CD8-positive, alpha-beta memory T cell (primary cell): ENCODE data around the gene PWP2. TPM values are rescaled to one million over a fixed set of nuclear protein-coding genes. Genes with fewer than 3 reads are reported as not detected.

Experiments used
- CTCF ChIA-PET: fragments of 350-600 bp; sonication (Branson Sonifier 250); formaldehyde crosslinking; loops from one replicate; lab custom pipeline; 2021; ENCODE audit warnings: antibody characterized with exemption; lab: Charles Lee
- POLR2A ChIA-PET: fragments of 350-600 bp; sonication (Branson Sonifier 250); formaldehyde crosslinking; loops from one replicate; lab custom pipeline; 2021; ENCODE audit warnings: antibody characterized with exemption; lab: Charles Lee
- DNase-seq, 5 donors: peaks; one replicate each; pipeline versions ENCODE4 v3.0.0 to v3.0.0-alpha.2; 2020 to 2022; ENCODE audit warnings: mixed read lengths in 1 of 5
- H3K27ac ChIP-seq: one replicate; pipeline ENCODE4 v1.7.0; 2013; ENCODE audit warnings: low read depth, mild to moderate bottlenecking, low read length, moderate library complexity
- H3K27me3 ChIP-seq: 2 replicates; pipeline ENCODE4 v1.7.0; 2013; ENCODE audit warnings: low read length, mild to moderate bottlenecking; ENCODE audit not compliant: insufficient read depth, poor library complexity, severe bottlenecking
- H3K36me3 ChIP-seq: 2 replicates; pipeline ENCODE4 v1.7.0; 2013; ENCODE audit warnings: mild to moderate bottlenecking, low read length, moderate library complexity; ENCODE audit not compliant: insufficient read depth
- H3K4me1 ChIP-seq: 2 replicates; pipeline ENCODE4 v1.7.0; 2013; ENCODE audit warnings: mild to moderate bottlenecking, low read length, moderate library complexity; ENCODE audit not compliant: insufficient read depth
- H3K4me3 ChIP-seq: 2 replicates; pipeline ENCODE4 v1.7.0; 2013; ENCODE audit warnings: mild to moderate bottlenecking, low read length
- H3K9me3 ChIP-seq: 2 replicates; pipeline ENCODE4 v1.7.0; 2013; ENCODE audit warnings: mild to moderate bottlenecking, low read length
- H3K27ac Mint-ChIP-seq, 8 donors: one replicate each; pipeline ENCODE4 v1.8.0; 2020 to 2021; ENCODE audit warnings: mixed read lengths in 8 of 8, mild to moderate bottlenecking in 6 of 8, inconsistent platforms in 3 of 8, moderate library complexity in 3 of 8
- H3K27me3 Mint-ChIP-seq, 2 donors: one replicate each; pipeline ENCODE4 v1.8.0; 2020 to 2021; ENCODE audit warnings: mixed read lengths in 2 of 2, mild to moderate bottlenecking in 1 of 2, moderate library complexity in 1 of 2
- H3K36me3 Mint-ChIP-seq, 3 donors: one replicate each; pipeline ENCODE4 v1.8.0; 2020 to 2021; ENCODE audit warnings: mixed read lengths in 3 of 3, inconsistent platforms in 1 of 3, mild to moderate bottlenecking in 1 of 3
- H3K4me1 Mint-ChIP-seq, 3 donors: one replicate each; pipeline ENCODE4 v1.8.0; 2020 to 2021; ENCODE audit warnings: mixed read lengths in 3 of 3, inconsistent platforms in 1 of 3, mild to moderate bottlenecking in 1 of 3
- H3K4me3 Mint-ChIP-seq, 7 donors: one replicate each; pipeline ENCODE4 v1.8.0; 2020 to 2021; ENCODE audit warnings: mixed read lengths in 7 of 7, mild to moderate bottlenecking in 6 of 7, moderate library complexity in 4 of 7, inconsistent platforms in 2 of 7
- H3K9me3 Mint-ChIP-seq, 5 donors: one replicate each; pipeline ENCODE4 v1.8.0; 2020 to 2022; ENCODE audit warnings: mixed read lengths in 5 of 5, mild to moderate bottlenecking in 3 of 5, moderate library complexity in 2 of 5, inconsistent platforms in 1 of 5
- polyA plus RNA-seq: library from polyadenylated mRNA; unstranded; fragments of 300-500 nt; fragmentation: Illumina TruSeq; gene quantifications from one replicate; pipeline ENCODE4 v1.2.3, GENCODE V29; 2021
- total RNA-seq, 2 experiments: library from RNA; stranded (reverse); gene quantifications; one replicate each; pipeline ENCODE4 v1.2.3, GENCODE V29; 2021

Gene PWP2
- total and polyA plus RNA-seq, 3 experiments from 2014 or later = 10.4 to 15.5 (median 13.2) TPM

DNA sequence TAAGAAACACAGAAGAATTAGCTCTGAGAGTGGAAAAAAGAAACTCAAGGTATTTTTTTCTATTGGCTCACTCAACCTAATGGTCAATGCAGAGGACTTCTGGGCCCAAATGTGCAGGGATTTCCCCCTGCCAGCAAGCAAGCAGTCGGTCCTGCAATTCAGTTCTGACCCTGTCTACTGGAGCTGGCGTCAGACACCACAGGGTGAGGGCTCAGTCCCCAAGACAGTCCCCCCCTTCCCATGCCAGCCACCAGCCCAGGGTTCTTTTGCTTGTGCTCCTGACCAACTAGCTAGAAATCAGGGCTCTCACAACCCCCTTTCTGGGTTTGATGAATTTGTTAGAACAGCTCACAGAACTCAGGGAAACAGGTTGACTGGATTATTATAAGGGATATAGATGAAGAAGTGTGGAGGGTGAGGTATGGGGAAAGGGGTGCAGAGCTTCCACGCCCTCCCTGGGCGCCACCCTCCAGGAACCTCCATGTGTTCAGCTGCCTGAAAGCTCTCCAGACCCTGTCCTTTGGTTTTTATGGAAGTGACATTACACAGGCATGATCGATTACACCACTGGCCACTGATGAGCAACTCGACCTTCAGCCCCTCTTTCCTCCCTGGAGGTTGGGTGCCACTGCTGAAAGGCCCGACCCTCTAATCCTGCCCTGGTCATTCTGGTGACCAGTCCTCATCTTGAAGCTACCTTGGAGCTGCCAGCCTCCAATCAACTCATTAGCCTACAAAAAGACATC is 22.5 kb upstream of the PWP2 start:
- Mint-ChIP-seq H3K4me1 (peaks cover 90 to 100% (median 98%) of the 10 kb centered on the region in 3 donors), H3K9me3 (no peaks in the 10 kb centered on the region), H3K4me3 (peak overlapping the region; percentile 80 to 88 (median 84)), H3K27ac (peak overlapping the region; percentile 88 to 99 (median 98)), H3K27me3 (no peaks in the 10 kb centered on the region), H3K36me3 (peaks cover 21 to 95% (median 30%) of the 10 kb centered on the region in 3 donors)
- peak in 1 of 5 donors; percentile 10 for DNase-seq
- no peaks in the 10 kb centered on the region for H3K9me3 ChIP-seq
- ChIA-PET POLR2A (interaction anchor here (1.0 to 2.1 kb wide), 3 partner anchors 9 to 73 kb away, joined by 4 to 8 read pairs (median 5); partner anchors contain the start of gene TRAPPC10), CTCF (interaction anchor here (1.7 to 3.2 kb wide), 6 partner anchors 8 to 73 kb away, joined by 5 to 19 read pairs (median 7); partner anchors contain the start of gene TRAPPC10)
- H3K27ac ChIP-seq = peak overlapping the region; percentile 49
- H3K36me3 ChIP-seq = peaks cover 27% of the 10 kb centered on the region
- H3K4me1 ChIP-seq = peaks cover 91% of the 10 kb centered on the region
- H3K4me3 ChIP-seq = peak overlapping the region; percentile 23
- H3K27me3 ChIP-seq = no peaks in the 10 kb centered on the region

DNA sequence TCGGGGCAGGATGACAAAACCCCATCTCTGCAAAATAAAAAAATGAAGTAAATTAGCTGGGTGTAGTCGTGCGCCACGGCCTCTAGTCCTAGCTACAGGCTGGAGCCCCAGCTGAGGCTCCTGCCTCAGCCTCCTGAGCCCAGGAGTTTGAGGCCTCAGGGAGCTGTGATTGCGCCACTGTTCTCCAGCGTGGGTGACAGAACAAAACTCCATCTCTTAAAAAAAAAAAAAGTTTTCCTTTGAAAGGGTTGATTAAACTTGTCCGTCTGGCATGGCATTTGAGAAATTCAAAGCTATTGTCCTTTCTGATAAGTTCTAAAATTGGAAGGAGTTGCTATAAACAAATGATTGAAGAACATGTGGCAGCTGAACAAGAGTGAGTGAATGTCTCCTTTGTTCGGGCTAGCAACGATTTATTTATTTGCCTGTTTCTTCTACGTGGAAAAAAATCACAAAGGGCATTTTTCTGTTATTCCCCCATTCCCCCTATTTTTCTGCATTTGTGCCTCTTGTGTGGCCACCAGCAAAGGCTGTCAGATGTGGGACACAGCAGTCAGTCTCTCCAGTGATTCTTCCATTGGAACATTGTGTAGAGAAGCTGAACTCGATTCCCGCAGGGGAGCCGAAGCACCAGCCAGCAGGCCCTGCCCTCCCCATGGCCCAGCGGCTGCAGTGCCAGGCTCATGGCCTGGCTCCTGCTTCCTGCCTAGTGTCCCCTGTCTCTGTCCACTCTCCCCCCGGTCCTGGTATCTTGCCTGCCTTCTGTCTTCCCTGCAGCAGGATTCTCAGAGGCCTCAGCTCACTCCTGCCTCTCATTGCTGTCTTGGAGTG is 21.5 kb upstream of the PWP2 start:
- Histone ChIP-seq H3K4me3 (peak overlapping the region; percentile 16), H3K27ac (peak overlapping the region; percentile 49), H3K36me3 (peaks cover 21% of the 10 kb centered on the region), H3K4me1 (peaks cover 100% of the 10 kb centered on the region), H3K27me3 (no peaks in the 10 kb centered on the region), H3K9me3 (no peaks in the 10 kb centered on the region)
- Mint-ChIP-seq H3K27ac (peak overlapping the region; percentile 88 to 99 (median 98)), H3K4me3 (peak overlapping the region; percentile 80 to 88 (median 84)), H3K9me3 (no peaks in the 10 kb centered on the region), H3K36me3 (peaks cover 19 to 94% (median 26%) of the 10 kb centered on the region in 3 donors), H3K4me1 (peaks cover 95 to 100% (median 99%) of the 10 kb centered on the region in 3 donors), H3K27me3 (no peaks in the 10 kb centered on the region)
- no peak for DNase-seq
- ChIA-PET POLR2A (no interaction called here), CTCF (interaction anchor here (1.7 to 3.2 kb wide), 3 partner anchors 9 to 20 kb away, joined by 7 to 19 read pairs (median 8); no protein-coding TSS in a partner anchor)

DNA sequence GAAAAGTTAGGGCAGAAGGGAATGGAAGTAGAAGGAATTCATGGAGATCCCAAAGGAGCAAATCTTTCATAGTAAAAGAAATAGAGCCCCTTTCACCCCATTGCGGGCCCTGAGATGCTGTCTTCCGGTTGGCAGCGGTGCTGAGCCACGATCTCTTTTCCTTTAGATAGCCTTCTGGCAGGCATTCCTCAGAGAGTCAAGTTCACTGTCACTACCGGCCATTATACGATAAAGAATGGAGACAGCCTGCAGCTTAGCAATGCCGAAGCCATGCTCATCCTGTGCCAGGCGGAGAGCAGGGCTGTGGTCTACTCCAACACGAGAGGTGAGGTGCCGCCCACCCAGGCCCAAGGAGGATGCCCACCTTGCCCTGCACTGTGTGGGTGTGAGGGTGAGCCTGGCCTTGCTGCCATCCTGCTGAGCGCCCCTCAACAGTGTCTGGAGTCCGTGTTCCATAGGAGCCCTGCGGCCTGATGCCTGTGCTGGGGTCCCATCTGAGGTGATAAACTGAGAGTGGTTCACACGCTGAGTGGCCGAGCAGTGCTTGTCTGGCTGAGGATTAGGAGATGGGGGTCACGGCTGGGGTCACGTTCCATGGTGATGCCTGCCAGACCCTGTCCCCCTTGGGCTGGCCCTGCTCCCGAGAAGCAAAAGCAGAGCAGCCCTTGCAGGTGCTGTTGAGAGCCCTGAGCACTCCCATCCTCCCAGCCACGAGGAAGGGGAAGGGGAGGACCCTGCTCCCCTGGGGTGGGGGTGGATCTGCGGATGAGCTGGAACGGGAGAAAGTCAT is 20.4 kb upstream of the PWP2 start:
- Histone ChIP-seq H3K27ac (peak overlapping the region; percentile 22), H3K4me3 (no peak overlapping the region), H3K36me3 (peaks cover 20% of the 10 kb centered on the region), H3K27me3 (no peaks in the 10 kb centered on the region), H3K4me1 (peaks cover 89% of the 10 kb centered on the region), H3K9me3 (no peaks in the 10 kb centered on the region)
- ChIA-PET POLR2A (no interaction called here), CTCF (no interaction called here)
- no peak for DNase-seq
- H3K4me3 Mint-ChIP-seq = peak overlapping the region; percentile 80 to 88 (median 85)
- peaks cover 88 to 91% (median 90%) of the 10 kb centered on the region in 3 donors for H3K4me1 Mint-ChIP-seq
- no peaks in the 10 kb centered on the region for H3K9me3 Mint-ChIP-seq
- no peaks in the 10 kb centered on the region for H3K27me3 Mint-ChIP-seq
- H3K36me3 Mint-ChIP-seq = peaks cover 16 to 87% (median 22%) of the 10 kb centered on the region in 3 donors
- H3K27ac Mint-ChIP-seq = peak overlapping the region; percentile 88 to 99 (median 98)

DNA sequence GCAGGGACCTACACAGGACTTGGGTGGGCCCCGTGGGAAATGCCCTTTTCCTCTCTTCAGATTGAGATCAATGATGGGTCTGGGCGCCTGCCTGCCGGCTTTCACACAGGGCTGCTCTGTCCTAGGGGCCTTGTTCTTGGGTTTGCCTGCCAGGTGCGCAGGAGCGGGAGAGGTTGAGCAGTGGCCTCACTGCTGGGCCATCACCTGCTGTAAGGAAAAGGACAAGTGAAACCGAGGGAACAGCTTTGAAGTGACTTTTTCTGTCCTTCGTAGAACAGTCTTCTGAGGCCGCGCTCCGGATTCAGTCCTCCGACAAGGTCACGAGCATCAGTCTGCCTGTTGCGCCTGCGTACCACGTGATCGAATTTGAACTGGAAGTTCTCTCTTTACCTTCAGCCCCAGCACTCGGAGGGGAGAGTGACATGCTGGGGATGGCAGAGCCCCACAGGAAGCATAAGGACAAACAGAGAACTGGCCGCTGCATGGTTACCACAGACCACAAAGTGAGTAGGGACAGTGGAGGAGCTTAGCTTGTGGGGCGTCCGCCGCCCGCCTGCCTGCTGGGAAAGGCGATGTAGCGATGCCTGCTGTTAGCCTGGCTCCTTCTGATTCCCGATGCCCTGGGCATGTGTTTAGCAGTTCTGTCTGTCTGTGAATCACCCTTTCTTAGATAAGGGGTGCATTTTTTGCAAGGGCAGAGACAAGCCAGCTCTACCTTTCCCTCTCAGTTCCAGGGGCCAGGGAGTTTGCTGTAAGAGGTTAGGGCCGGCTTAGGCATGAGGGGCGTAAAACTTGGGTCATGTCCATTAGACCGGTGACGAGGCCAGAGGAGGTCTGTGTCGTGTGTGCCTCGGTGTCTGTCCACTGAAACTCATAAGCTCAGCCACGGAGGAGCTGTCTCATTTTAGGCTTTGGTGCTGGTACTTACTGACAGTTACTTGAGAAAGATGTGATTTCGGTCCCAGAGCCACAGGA is 19.5 kb upstream of the PWP2 start:
- ChIA-PET CTCF (no interaction called here), POLR2A (interaction anchor here (0.8 kb wide), 1 partner anchor 22 kb away, joined by 3 read pairs; no protein-coding TSS in a partner anchor)
- no peak overlapping the region for H3K4me3 ChIP-seq
- H3K27me3 ChIP-seq = no peaks in the 10 kb centered on the region
- peaks cover 82 to 89% (median 88%) of the 10 kb centered on the region in 3 donors for H3K4me1 Mint-ChIP-seq
- H3K27me3 Mint-ChIP-seq = no peaks in the 10 kb centered on the region
- no peaks in the 10 kb centered on the region for H3K9me3 ChIP-seq
- no peaks in the 10 kb centered on the region for H3K9me3 Mint-ChIP-seq
- peak in 2 of 5 donors; percentile 27 to 43 for DNase-seq
- H3K27ac ChIP-seq = peak overlapping the region; percentile 25
- H3K36me3 Mint-ChIP-seq = peaks cover 13 to 85% (median 22%) of the 10 kb centered on the region in 3 donors
- H3K4me1 ChIP-seq = peaks cover 80% of the 10 kb centered on the region
- H3K27ac Mint-ChIP-seq = peak overlapping the region; percentile 88 to 99 (median 98)
- H3K36me3 ChIP-seq = peaks cover 22% of the 10 kb centered on the region
- H3K4me3 Mint-ChIP-seq = peak overlapping the region; percentile 44 to 88 (median 82)

DNA sequence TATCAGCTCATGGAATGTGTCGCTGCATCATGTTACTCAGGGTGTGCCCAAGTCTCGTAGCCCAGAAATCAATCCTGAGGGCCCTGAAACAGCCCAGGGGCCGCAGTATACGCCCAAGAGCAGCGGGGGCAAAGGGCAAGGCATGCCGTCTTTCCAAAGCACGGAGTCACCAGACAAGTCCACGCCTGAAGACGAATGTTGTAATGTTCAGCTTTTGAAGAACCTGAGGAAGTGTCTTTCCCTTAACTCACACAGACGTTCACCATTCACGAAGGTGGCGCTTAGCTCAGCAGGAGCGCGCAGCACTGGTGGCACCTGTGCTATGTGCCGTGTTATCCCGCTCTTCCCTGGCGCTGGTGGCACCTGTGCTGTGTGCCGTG is 18.8 kb upstream of the PWP2 start:
- peaks cover 26% of the 10 kb centered on the region for H3K36me3 ChIP-seq
- peaks cover 12 to 85% (median 19%) of the 10 kb centered on the region in 3 donors for H3K36me3 Mint-ChIP-seq
- peak overlapping the region; percentile 9 for H3K4me3 ChIP-seq
- no peaks in the 10 kb centered on the region for H3K27me3 ChIP-seq
- ChIA-PET POLR2A (interaction anchor here (0.8 kb wide), 1 partner anchor 23 kb away, joined by 3 read pairs; no protein-coding TSS in a partner anchor), CTCF (no interaction called here)
- peak overlapping the region in 6 of 7 donors; percentile 69 to 88 (median 82) for H3K4me3 Mint-ChIP-seq
- H3K9me3 ChIP-seq = no peaks in the 10 kb centered on the region
- no peaks in the 10 kb centered on the region for H3K27me3 Mint-ChIP-seq
- H3K4me1 Mint-ChIP-seq = peaks cover 76 to 82% (median 81%) of the 10 kb centered on the region in 3 donors
- peaks cover 73% of the 10 kb centered on the region for H3K4me1 ChIP-seq
- DNase-seq = no peak
- H3K27ac Mint-ChIP-seq = peak overlapping the region; percentile 88 to 99 (median 98)
- H3K9me3 Mint-ChIP-seq = no peaks in the 10 kb centered on the region
- peak overlapping the region; percentile 19 for H3K27ac ChIP-seq

DNA sequence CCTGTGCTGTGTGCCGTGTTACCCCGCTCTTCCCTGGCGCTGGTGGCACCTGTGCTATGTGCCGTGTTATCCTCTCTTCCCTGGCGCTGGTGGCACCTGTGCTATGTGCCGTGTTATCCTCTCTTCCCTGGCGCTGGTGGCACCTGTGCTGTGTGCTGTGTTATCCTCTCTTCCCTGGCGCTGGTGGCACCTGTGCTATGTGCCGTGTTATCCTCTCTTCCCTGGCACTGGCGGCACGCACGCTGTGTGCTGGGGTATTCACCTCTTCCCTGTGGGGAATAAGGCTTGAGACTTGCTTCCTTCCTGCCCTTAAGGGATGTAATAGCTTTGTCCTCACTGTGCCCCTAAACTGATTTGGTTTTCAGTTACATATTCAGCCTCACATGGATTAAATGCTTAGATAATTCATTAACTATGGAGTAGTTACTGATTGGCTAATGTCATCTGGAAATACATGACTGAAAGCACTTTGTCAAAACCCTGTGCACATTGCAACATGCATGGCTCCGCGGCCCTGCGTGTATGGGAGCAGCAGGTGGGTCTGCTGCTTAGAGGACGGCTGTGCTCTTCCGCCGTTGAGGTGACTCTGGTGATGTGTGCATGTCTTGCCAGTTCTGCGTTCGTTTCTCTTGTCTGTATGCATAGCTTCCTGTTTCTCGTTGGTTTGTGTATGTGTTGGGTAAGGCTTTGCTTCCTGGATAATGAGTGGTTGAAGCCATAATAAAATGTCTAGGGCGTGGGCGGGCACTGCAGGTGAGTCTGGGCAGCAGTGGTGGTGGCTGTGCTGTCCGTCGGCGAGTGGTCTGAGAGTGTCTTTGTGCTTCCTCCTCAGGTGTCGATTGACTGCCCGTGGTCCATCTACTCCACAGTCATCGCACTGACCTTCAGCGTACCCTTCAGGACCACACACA is 17.9 kb upstream of the PWP2 start:
- peaks cover 33% of the 10 kb centered on the region for H3K36me3 ChIP-seq
- POLR2A ChIA-PET = interaction anchor here (0.5 kb wide), 1 partner anchor 21 kb away, joined by 3 read pairs; no protein-coding TSS in a partner anchor
- H3K36me3 Mint-ChIP-seq = peaks cover 16 to 86% (median 18%) of the 10 kb centered on the region in 3 donors
- CTCF ChIA-PET = no interaction called here
- peaks cover 73 to 80% (median 77%) of the 10 kb centered on the region in 3 donors for H3K4me1 Mint-ChIP-seq
- H3K27ac Mint-ChIP-seq = peak overlapping the region; percentile 88 to 99 (median 98)
- H3K27ac ChIP-seq = peak overlapping the region; percentile 22
- H3K9me3 ChIP-seq = no peaks in the 10 kb centered on the region
- H3K27me3 Mint-ChIP-seq = no peaks in the 10 kb centered on the region
- H3K4me3 ChIP-seq = peak overlapping the region; percentile 19
- no peaks in the 10 kb centered on the region for H3K27me3 ChIP-seq
- peak; percentile 39 to 73 (median 66) for DNase-seq
- H3K4me1 ChIP-seq = peaks cover 65% of the 10 kb centered on the region
- H3K4me3 Mint-ChIP-seq = peak overlapping the region; percentile 69 to 88 (median 76)
- no peaks in the 10 kb centered on the region for H3K9me3 Mint-ChIP-seq
